ENCODE data around the gene DCLK1.

Gene DCLK1

GRCh38 chr13:35953537-35954206 is 177.5 kb downstream of the DCLK1 start:
- H3K4me2 ChIP-seq = no peak overlapping the region
- H3K4me3 ChIP-seq (IDR thresholded peaks at IDR 0.05; ENCODE audit: insufficient read depth, low read depth, low read length) = no peak overlapping the region
- no peak overlapping the region for H3K9ac ChIP-seq
- H3K27ac ChIP-seq = no peak overlapping the region
- no peak overlapping the region for H2AFZ ChIP-seq (ENCODE audit: low read depth)
- no peaks in the 10 kb centered on the region for H3K27me3 ChIP-seq (ENCODE audit: insufficient read depth, low read depth)
- no peaks in the 10 kb centered on the region for H3K79me2 ChIP-seq (ENCODE audit: insufficient read depth, low read depth)
- TF ChIP-seq CTCF (conservative IDR thresholded peaks at IDR 0.05; ENCODE audit: low read depth, low read length) = peak; percentile 51
- H3K36me3 ChIP-seq (ENCODE audit: insufficient read depth) = no peaks in the 10 kb centered on the region
- no peaks in the 10 kb centered on the region for H3K4me1 ChIP-seq (ENCODE audit: low read depth, poor library complexity, severe bottlenecking)
- no peaks in the 10 kb centered on the region for H4K20me1 ChIP-seq (ENCODE audit: insufficient read depth)

- Histone ChIP-seq H3K36me3 (ENCODE audit: insufficient read depth) (no peaks in the 10 kb centered on the region), H3K4me1 (ENCODE audit: low read depth, poor library complexity, severe bottlenecking) (no peaks in the 10 kb centered on the region), H3K27ac (no peak overlapping the region), H3K9ac (no peak overlapping the region), H4K20me1 (ENCODE audit: insufficient read depth) (no peaks in the 10 kb centered on the region), H3K4me2 (no peak overlapping the region), H3K27me3 (ENCODE audit: insufficient read depth, low read depth) (no peaks in the 10 kb centered on the region), H3K79me2 (ENCODE audit: insufficient read depth, low read depth) (no peaks in the 10 kb centered on the region), H3K4me3 (IDR thresholded peaks at IDR 0.05; ENCODE audit: insufficient read depth, low read depth, low read length) (no peak overlapping the region), H2AFZ (ENCODE audit: low read depth) (no peak overlapping the region)
- TF ChIP-seq CTCF (conservative IDR thresholded peaks at IDR 0.05; ENCODE audit: low read depth, low read length) = no peak
Observed at GRCh38 chr13:35947315-35947714, 183.9 kb downstream of the DCLK1 start.

GRCh38 chr13:35945368-35945767 is 185.8 kb downstream of the DCLK1 start:
- TF ChIP-seq CTCF (conservative IDR thresholded peaks at IDR 0.05; ENCODE audit: low read depth, low read length) = no peak
- H3K9ac ChIP-seq = no peak overlapping the region
- no peak overlapping the region for H3K4me2 ChIP-seq
- H3K36me3 ChIP-seq (ENCODE audit: insufficient read depth) = no peaks in the 10 kb centered on the region
- no peak overlapping the region for H3K4me3 ChIP-seq (IDR thresholded peaks at IDR 0.05; ENCODE audit: insufficient read depth, low read depth, low read length)
- H3K27ac ChIP-seq = no peak overlapping the region
- H3K4me1 ChIP-seq (ENCODE audit: low read depth, poor library complexity, severe bottlenecking) = no peaks in the 10 kb centered on the region
- no peaks in the 10 kb centered on the region for H3K27me3 ChIP-seq (ENCODE audit: insufficient read depth, low read depth)
- no peaks in the 10 kb centered on the region for H4K20me1 ChIP-seq (ENCODE audit: insufficient read depth)
- H2AFZ ChIP-seq (ENCODE audit: low read depth) = no peak overlapping the region
- no peaks in the 10 kb centered on the region for H3K79me2 ChIP-seq (ENCODE audit: insufficient read depth, low read depth)

- no peaks in the 10 kb centered on the region for H4K20me1 ChIP-seq (ENCODE audit: insufficient read depth)
- no peaks in the 10 kb centered on the region for H3K27me3 ChIP-seq (ENCODE audit: insufficient read depth, low read depth)
- H2AFZ ChIP-seq (ENCODE audit: low read depth) = no peak overlapping the region
- no peak overlapping the region for H3K4me2 ChIP-seq
- no peak for TF ChIP-seq CTCF (conservative IDR thresholded peaks at IDR 0.05; ENCODE audit: low read depth, low read length)
- H3K4me3 ChIP-seq (IDR thresholded peaks at IDR 0.05; ENCODE audit: insufficient read depth, low read depth, low read length) = no peak overlapping the region
- H3K4me1 ChIP-seq (ENCODE audit: low read depth, poor library complexity, severe bottlenecking) = no peaks in the 10 kb centered on the region
- no peaks in the 10 kb centered on the region for H3K36me3 ChIP-seq (ENCODE audit: insufficient read depth)
- H3K79me2 ChIP-seq (ENCODE audit: insufficient read depth, low read depth) = no peaks in the 10 kb centered on the region
- no peak overlapping the region for H3K27ac ChIP-seq
- no peak overlapping the region for H3K9ac ChIP-seq
Observed at GRCh38 chr13:35941374-35941773, 189.8 kb downstream of the DCLK1 start.
